ENCODE measurements around the gene BACE1. TPM values are rescaled to one million over a fixed set of nuclear protein-coding genes. Genes with fewer than 3 reads are reported as not detected.

Gene BACE1
- total RNA-seq, 1 experiment from 2014 or later = 11.2 TPM

GRCh38 chr11:117354550-117354949 is 38.5 kb upstream of the BACE1 start:
- H3K27ac Mint-ChIP-seq (ENCODE audit: unreplicated experiment) = no peak overlapping the region
- CTCF ChIA-PET = no interaction called here
- no peaks in the 10 kb centered on the region for H3K27me3 Mint-ChIP-seq (ENCODE audit: insufficient read depth, unreplicated experiment)
- no peak overlapping the region for H3K4me3 Mint-ChIP-seq (ENCODE audit: unreplicated experiment)
- H3K36me3 ChIP-seq (ENCODE audit: control insufficient read depth, insufficient read depth, low read length) = peaks cover 2% of the 10 kb centered on the region; the same call in 1 of the 2 replicates
- H3K4me1 Mint-ChIP-seq (ENCODE audit: low read depth, unreplicated experiment) = no peaks in the 10 kb centered on the region
- POLR2A ChIA-PET = no interaction called here
- BruUV-seq (replicated peaks) = no TSS peak
- DNase-seq = no peak
- no peak overlapping the region for H3K4me3 ChIP-seq (ENCODE audit: low read depth, low read length)
- no peaks in the 10 kb centered on the region for H3K27me3 ChIP-seq (replicated peaks; ENCODE audit: control insufficient read depth, insufficient read depth, low read length)
- peaks cover 21% of the 10 kb centered on the region for H3K36me3 Mint-ChIP-seq (ENCODE audit: insufficient read depth, unreplicated experiment)
- no peaks in the 10 kb centered on the region for H3K9me3 Mint-ChIP-seq (ENCODE audit: unreplicated experiment)
- H3K9me3 ChIP-seq = no peaks in the 10 kb centered on the region
- no peak for TF ChIP-seq CTCF (IDR thresholded peaks at IDR 0.05; ENCODE audit: insufficient read depth in 1 of 2, low read depth in 1 of 2, low read length in 1 of 2, severe bottlenecking in 1 of 2, unreplicated experiment in 1 of 2)
- H3K4me1 ChIP-seq = no peaks in the 10 kb centered on the region
- intact Hi-C loops (cut with micrococcal nuclease; ENCODE audit: unreplicated experiment) = no loop called here

- ChIA-PET CTCF (interaction anchor here (0.7 kb wide), 1 partner anchor 121 kb away, joined by 3 read pairs; no protein-coding TSS in a partner anchor), POLR2A (no interaction called here)
- no peaks in the 10 kb centered on the region; the same call in 1 of the 2 replicates for H3K36me3 ChIP-seq (ENCODE audit: control insufficient read depth, insufficient read depth, low read length)
- TF ChIP-seq CTCF (IDR thresholded peaks at IDR 0.05; ENCODE audit: insufficient read depth in 1 of 2, low read depth in 1 of 2, low read length in 1 of 2, severe bottlenecking in 1 of 2, unreplicated experiment in 1 of 2) = no peak
- no peaks in the 10 kb centered on the region for H3K4me1 Mint-ChIP-seq (ENCODE audit: low read depth, unreplicated experiment)
- no peaks in the 10 kb centered on the region for H3K27me3 Mint-ChIP-seq (ENCODE audit: insufficient read depth, unreplicated experiment)
- no peaks in the 10 kb centered on the region for H3K4me1 ChIP-seq
- H3K4me3 Mint-ChIP-seq (ENCODE audit: unreplicated experiment) = no peak overlapping the region
- H3K9me3 ChIP-seq = no peaks in the 10 kb centered on the region
- intact Hi-C loops (cut with micrococcal nuclease; ENCODE audit: unreplicated experiment) = no loop called here
- H3K27me3 ChIP-seq (replicated peaks; ENCODE audit: control insufficient read depth, insufficient read depth, low read length) = no peaks in the 10 kb centered on the region
- no peak for DNase-seq
- H3K4me3 ChIP-seq (ENCODE audit: low read depth, low read length) = no peak overlapping the region
- no peaks in the 10 kb centered on the region for H3K9me3 Mint-ChIP-seq (ENCODE audit: unreplicated experiment)
- BruUV-seq (replicated peaks) = no TSS peak
- H3K27ac Mint-ChIP-seq (ENCODE audit: unreplicated experiment) = no peak overlapping the region
- H3K36me3 Mint-ChIP-seq (ENCODE audit: insufficient read depth, unreplicated experiment) = peaks cover 5% of the 10 kb centered on the region
These were observed 29.0 kb upstream of the BACE1 start for GRCh38 chr11:117345039-117345438.

GRCh38 chr11:117337076-117337475 is 21.0 kb upstream of the BACE1 start:
- no peak for TF ChIP-seq CTCF (IDR thresholded peaks at IDR 0.05; ENCODE audit: insufficient read depth in 1 of 2, low read depth in 1 of 2, low read length in 1 of 2, severe bottlenecking in 1 of 2, unreplicated experiment in 1 of 2)
- BruUV-seq (replicated peaks) = no TSS peak
- POLR2A ChIA-PET = interaction anchor here (0.7 kb wide), 1 partner anchor 75 kb away, joined by 4 read pairs; no protein-coding TSS in a partner anchor
- Mint-ChIP-seq H3K9me3 (ENCODE audit: unreplicated experiment) (no peaks in the 10 kb centered on the region), H3K4me1 (ENCODE audit: low read depth, unreplicated experiment) (no peaks in the 10 kb centered on the region), H3K36me3 (ENCODE audit: insufficient read depth, unreplicated experiment) (peaks cover 8% of the 10 kb centered on the region), H3K4me3 (ENCODE audit: unreplicated experiment) (no peak overlapping the region), H3K27me3 (ENCODE audit: insufficient read depth, unreplicated experiment) (no peaks in the 10 kb centered on the region), H3K27ac (ENCODE audit: unreplicated experiment) (no peak overlapping the region)
- Histone ChIP-seq H3K4me1 (no peaks in the 10 kb centered on the region), H3K9me3 (no peaks in the 10 kb centered on the region), H3K4me3 (ENCODE audit: low read depth, low read length) (no peak overlapping the region), H3K27me3 (replicated peaks; ENCODE audit: control insufficient read depth, insufficient read depth, low read length) (no peaks in the 10 kb centered on the region), H3K36me3 (ENCODE audit: control insufficient read depth, insufficient read depth, low read length) (no peaks in the 10 kb centered on the region)
- CTCF ChIA-PET = no interaction called here
- no peak for DNase-seq
- intact Hi-C loops (cut with micrococcal nuclease; ENCODE audit: unreplicated experiment) = no loop called here
